T-helper 1 cell treated with Interleukin-12 subunit alpha and Interleukin-12 subunit beta and Interleukin-4 antibody, amounts not matched to agents 30 ng/mL and 1 ng/mL, for 36 hours (primary cell): ENCODE data around the gene ISM1. TPM values are rescaled to one million over a fixed set of nuclear protein-coding genes. Genes with fewer than 3 reads are reported as not detected.

ENCODE experiments used
- intact Hi-C: fragments of 100-400 bp; cut with micrococcal nuclease; formaldehyde crosslinking; loops from one replicate; pipeline ENCODE4 v1.15.1; 2024
- total RNA-seq: library from RNA; stranded (reverse); gene quantifications from 2 replicates; pipeline ENCODE4 v1.2.3, GENCODE V29; 2022

ISM1 gene
- total RNA-seq, 1 donor from 2014 or later: 0.49 TPM

DNA sequence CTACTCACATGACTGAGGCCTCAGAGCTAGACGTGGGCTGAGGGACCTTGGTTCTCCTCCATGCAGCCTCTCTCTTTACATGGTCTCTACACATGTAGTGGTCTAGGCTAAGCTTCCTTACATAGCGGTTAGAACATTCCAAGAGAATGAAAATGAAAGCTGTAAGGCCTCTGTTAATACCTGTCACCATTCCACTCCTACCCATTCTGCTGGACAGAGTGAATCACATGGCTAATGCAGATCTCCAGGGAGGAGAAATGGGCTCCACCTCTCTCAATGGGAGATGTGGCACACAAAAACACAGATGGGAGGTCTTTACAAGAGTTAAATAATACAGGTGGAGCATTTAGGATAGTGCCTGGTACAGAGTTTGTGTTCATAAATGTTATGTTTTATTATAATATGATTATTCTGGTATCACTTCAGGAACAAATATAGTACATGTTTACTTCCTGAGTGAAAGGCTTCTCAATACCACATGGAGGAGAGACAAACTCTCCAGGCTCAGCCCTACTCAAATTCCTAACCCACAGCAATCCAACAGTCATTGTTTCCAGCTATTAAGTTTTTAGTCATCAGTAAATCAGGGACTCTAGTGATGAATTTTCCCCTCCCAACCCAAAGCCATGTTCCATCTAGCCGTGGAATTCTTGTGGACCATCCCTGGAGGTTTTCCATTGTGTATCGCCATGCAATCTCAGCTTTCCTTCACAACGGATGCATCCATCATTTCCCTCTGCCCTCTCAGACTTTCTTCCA is 57.9 kb downstream of the ISM1 start:
- intact Hi-C loops: no loop called here

DNA sequence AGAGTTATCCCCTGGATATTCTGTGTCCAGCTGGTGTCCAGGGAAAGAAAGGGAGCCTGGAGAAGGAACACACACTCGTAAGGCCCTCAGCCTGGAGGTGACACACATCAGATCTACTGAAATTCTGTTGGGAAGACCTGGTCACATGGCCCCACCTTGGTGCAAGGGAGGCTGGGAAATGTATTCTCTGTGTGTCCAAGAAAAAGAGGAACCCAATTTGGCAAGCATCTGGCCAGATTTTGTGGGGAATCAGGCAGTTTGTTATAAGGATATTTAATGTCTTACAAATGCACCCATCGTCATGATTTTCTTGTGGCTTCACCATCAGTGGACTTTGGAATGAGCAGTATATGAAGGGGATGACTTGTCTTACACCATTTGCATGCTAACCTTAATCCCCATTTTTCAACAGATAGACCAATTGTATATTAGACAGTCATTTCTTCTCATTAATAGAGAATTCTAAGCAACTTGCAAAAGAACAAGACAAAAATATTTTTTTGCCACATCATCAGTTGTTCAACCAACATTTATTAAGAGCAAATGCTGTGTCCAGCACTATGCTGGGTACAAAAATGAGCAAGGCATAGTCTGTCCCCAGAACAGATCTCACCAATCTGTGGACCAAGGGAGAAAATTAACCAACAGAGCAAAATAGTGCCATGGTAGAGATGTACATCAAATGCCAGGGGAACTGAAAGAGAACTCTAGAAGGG is 59.7 kb downstream of the ISM1 start:
- intact Hi-C loops: no loop called here

DNA sequence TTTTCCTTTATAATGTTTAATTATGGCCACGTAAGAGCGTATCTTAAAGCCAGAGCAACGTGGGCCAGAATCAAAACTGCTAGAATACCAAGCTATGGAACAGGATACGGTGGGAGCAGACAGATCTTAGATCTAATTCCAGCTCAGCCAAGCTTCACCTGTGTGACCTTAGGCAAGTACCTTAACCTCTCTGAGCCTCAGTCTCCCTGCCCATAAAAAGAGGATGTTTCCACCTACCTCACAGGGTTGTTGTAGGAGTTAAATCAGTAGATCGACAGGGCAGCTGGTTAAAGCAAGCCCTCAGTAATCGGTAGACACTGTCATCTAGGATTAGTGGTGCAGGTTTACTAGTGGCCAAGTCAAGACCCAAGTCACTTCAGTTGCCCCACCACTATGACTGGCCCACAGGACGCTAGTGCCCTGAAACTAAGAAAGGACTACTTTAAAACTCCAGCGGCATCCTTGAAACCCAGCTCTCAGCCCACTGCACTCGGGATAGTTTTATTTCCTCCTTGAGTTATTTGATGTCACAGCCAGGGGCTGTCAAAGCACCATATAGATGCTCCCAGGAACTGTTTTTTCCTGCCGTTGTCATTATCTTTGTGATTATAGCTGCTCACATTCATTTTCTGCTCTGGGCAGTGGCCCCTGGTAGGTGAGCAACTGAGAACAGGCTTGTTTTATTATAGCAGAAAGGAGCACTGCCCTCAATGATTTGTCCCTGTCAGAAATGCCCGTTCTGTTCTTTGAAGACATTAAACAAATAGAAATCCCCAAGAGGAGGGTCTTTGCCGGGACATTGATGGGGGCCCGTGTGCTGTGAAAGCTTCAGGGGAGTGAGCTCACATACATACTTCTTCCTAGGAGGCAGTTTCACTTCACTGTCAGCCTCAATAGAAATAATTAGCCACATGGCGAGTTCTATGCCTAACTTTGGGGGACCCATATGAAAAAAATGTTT is 63.1 kb downstream of the ISM1 start:
- intact Hi-C loops: no loop called here

DNA sequence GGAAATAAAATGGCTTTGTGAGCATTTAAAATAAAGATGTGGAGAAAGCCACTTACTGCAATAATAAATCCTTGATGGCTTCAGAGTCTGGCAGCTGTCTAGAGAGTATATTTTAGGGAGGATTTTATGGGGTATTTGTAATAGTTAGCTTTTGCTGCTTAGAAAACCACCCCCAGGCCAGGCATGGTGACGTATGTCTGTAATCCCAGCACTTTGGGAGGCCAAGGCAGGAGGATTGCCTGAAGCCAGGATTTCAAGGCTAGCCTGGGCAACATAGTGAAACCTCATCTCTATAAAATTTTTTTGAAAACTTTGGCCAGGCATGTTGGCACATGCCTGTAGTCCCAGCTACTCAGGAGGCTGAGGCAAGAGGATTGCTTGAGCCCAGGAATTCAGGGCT is 63.8 kb downstream of the ISM1 start:
- intact Hi-C loops: no loop called here

- intact Hi-C loops: no loop called here
Measured at GRCh38 chr20:13285408-13285807, 64.3 kb downstream of the ISM1 start.

DNA sequence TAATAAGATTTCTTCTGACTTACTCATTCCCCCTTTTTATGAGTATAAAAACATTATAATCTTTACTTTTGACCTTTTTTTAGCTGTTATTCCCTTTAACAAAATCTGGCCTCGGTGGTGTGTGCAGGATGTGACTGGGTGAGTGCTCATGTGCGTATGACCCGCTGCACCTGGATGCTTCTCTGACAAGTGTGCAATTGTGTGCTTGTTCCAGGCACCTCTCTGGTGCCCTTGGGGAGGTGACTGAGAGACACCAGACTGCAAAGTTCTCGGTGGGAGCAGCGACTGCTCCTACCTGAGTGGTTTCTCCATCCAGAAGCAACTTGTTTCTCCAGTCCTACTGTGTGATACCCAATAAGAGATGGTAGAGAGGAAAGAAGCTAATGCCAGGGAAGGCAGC is 65.0 kb downstream of the ISM1 start:
- intact Hi-C loops: no loop called here

- intact Hi-C loops: no loop called here
Measured at GRCh38 chr20:13286607-13287006, 65.5 kb downstream of the ISM1 start.

DNA sequence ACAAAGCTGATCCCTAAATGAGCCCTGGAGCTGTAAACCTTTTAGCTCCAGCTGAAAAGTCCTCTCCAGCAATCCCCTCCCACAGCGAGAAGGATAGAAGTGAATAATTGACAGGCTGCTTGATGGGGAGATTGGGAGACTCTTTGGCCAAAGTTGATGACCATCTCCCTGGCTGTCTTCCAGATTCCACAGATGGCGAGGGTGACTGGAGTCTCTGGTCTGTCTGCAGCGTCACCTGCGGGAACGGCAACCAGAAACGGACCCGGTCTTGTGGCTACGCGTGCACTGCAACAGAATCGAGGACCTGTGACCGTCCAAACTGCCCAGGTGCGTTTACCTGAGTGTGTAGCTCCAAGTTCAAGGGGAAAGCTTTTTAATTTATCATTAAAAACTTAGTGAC is 67.3 kb downstream of the ISM1 start:
- intact Hi-C loops: no loop called here

- intact Hi-C loops: no loop called here
Measured at GRCh38 chr20:13289031-13289430, 68.0 kb downstream of the ISM1 start.

GRCh38 chr20:13290724-13291123 is 69.7 kb downstream of the ISM1 start:
- intact Hi-C loops: no loop called here

DNA sequence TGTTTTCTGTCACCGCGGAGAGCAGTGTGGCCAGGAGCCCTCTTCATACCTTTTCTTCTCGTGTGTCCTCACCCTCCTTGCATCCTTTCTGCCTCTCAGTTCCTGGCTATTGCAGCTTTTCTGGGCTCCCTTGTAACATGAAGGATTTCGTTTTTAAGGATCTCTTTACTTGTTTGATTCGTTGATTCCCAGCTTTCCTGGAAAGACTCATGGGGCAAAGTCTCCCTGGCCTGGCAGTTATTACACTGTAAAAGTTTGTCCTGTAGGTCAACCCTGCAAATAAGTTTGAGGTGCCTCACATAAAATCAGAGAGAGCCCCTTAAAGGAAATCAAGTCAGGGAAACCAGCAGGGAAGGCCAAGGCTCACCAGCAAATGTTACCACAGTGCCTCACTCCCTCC is 70.1 kb downstream of the ISM1 start:
- intact Hi-C loops: no loop called here

GRCh38 chr20:13292201-13292885 is 71.3 kb downstream of the ISM1 start:
- intact Hi-C loops: no loop called here

DNA sequence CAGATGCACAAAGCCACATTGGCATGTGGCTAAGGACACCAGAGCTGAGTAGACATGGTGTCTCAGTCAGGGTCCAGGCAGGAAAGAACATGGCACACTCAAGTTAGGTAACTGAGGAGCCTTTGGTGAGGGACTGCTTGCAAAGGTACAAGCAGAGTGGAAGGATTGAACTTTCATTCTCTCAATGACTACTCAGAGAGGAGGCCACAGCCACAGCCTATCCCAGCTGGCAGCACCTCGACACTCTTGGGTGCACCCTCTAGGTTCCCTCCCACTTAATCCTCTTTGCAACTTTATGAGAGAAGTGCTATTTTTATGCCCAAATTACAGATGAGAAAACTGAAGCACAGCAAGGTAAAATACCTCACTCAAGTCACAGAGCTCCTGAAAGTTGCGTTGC is 73.4 kb downstream of the ISM1 start:
- intact Hi-C loops: no loop called here

DNA sequence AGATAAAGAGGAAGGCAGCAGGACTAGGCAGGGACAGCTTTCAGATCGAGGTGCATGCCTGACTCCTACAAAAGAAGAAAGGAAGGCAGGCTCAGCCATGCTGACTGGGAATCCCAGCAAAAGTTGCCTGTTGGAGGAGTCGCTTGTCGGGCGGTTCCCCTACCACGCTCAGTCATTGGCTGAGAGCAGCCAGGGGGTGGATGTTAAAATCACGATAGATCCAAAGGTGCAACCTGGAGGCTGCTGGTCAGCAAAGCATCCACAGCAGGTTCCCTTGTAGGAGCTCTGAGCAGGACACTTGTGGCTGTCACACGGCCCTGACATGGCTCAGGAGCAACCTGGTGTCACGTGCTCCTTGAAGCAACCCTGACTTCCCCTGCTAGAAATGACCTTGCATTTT is 74.6 kb downstream of the ISM1 start:
- intact Hi-C loops: no loop called here

DNA sequence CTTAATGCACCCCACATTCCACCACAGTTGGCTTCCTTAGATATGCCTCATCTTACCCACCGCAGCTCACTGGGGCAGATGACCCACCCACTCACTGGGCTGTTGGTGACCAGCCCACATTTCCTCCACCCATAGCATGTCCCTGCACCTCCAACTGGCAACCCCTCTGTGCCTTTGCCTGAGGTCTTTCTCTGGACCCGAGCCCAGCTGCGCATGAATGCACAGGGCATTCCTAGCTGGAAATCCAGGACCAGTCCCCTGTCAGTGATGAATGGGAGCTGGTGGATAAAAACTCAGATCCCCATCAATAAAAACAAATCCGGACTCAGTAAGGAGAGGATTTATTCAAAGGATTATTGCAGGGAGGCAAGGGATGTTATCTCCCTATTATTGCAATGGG is 75.0 kb downstream of the ISM1 start:
- intact Hi-C loops: no loop called here

DNA sequence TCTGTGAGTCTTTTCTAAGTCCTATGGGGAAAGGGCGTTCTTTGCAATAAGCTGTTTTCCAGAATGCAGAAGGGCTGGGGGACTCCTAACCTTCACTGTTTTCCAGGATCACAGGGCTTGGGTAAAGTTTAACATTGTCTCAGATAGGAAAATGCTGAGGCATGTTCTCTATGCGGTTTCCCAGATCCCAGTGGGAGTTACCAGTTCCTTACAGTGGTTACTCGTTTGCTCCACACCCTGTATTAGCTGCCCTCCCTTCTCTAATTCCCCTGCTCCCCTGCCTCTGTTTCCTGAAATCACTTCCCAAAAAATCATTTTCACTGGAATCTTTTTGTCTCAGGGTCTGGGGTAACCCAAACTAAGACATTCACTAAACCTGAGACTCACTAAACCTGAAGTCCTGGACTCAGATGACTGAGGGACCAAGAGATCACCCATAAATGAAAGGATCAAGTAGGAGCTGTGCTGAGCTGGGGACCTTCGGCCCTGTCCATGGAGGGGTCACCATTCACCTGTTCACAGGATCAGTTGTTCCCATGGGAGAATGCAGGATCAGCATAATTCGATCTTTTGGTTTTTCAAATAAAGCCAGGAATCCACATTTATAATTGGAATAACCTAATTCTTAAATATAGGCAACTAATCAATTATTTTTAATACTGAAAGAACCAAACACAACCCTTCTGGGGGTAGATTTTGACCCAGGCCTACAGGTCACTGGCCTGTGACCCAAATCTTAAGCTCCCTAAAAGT is 76.2 kb downstream of the ISM1 start:
- intact Hi-C loops: no loop called here

DNA sequence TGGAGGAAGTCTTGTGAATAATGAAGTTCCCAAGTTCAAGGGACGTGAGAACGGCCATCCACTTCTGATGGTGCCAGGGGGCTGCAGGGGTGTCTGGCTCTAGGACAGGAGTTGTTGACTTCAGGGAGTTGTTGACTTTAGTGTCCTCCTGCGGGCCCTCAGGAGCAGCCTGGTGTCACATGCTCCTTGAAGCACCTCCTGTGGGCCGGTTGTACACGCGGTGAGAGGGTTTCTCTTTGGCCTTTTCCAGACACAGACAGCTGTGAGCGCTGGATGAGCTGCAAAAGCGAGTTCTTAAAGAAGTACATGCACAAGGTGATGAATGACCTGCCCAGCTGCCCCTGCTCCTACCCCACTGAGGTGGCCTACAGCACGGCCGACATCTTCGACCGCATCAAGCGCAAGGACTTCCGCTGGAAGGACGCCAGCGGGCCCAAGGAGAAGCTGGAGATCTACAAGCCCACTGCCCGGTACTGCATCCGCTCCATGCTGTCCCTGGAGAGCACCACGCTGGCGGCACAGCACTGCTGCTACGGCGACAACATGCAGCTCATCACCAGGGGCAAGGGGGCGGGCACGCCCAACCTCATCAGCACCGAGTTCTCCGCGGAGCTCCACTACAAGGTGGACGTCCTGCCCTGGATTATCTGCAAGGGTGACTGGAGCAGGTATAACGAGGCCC is 77.8 kb downstream of the ISM1 start:
- intact Hi-C loops: no loop called here

- intact Hi-C loops: no loop called here
Measured at GRCh38 chr20:13299401-13299800, 78.3 kb downstream of the ISM1 start.

- intact Hi-C loops: loop anchor here (5.0 to 10.0 kb wide), 2 partner anchors 246 to 473 kb away; no protein-coding TSS in a partner anchor
Measured at GRCh38 chr20:13301596-13301995, 80.5 kb downstream of the ISM1 start.
